ENCODE data around the gene AP5S1.

AP5S1 gene

GRCh38 chr20:3876676-3877075, 56.3 kb downstream of the AP5S1 start:
- no peak for DNase-seq (ENCODE audit: low read depth in 2 of 2)

Data from activated CD8-positive, alpha-beta memory T cell treated with anti-CD3 and anti-CD28 coated beads for 4 hours (primary cell).